Tibial nerve (tissue), 4 donors: ENCODE data around the gene MGST2. TPM values are rescaled to one million over a fixed set of nuclear protein-coding genes. Genes with fewer than 3 reads are reported as not detected.
A peak's percentile ranks its signal among the peaks of the same experiment; 100 is the strongest.

Experiments used
- DNase-seq, 2 donors: peaks; one replicate each; pipeline ENCODE4 v3.0.0-alpha.2; 2019; ENCODE audit warnings: low spot score in 2 of 2
- H3K27ac ChIP-seq, 4 donors: fragments of 200-600 bp; sonication (generic) in 3 of 4; one replicate each; pipeline ENCODE4 v1.5.1; 2017 to 2019; ENCODE audit warnings: mild to moderate bottlenecking in 1 of 4
- H3K27me3 ChIP-seq, 2 donors: fragments of 200-600 bp; sonication (generic) in 1 of 2; one replicate each; pipeline versions ENCODE4 v1.5.1 to v1.6.0; 2017 to 2019
- H3K36me3 ChIP-seq, 3 donors: fragments of 200-600 bp; sonication (generic); one replicate each; pipeline ENCODE4 v1.5.1; 2018 to 2019
- H3K4me1 ChIP-seq, 4 donors: fragments of 200-600 bp; sonication (generic) in 3 of 4; one replicate each; pipeline ENCODE4 v1.5.1; 2017 to 2019
- H3K4me3 ChIP-seq, 4 donors: fragments of 200-600 bp; sonication (generic) in 3 of 4; one replicate each; pipeline ENCODE4 v1.5.1; 2017 to 2019; ENCODE audit warnings: mild to moderate bottlenecking in 1 of 4, moderate library complexity in 1 of 4
- H3K9me3 ChIP-seq, 4 donors: fragments of 200-600 bp; sonication (generic) in 3 of 4; one replicate each; pipeline ENCODE4 v1.5.1; 2017 to 2019
- EP300 ChIP-seq, 2 donors: sonication (generic); formaldehyde crosslinking; IDR thresholded peaks; one replicate each; pipeline ENCODE4 v1.6.1; 2017; ENCODE audit warnings: antibody characterized with exemption in 2 of 2, mild to moderate bottlenecking in 1 of 2
- POLR2A ChIP-seq, 2 donors: fragments of 450-650 bp; IDR thresholded peaks; one replicate each; pipeline ENCODE4 v1.6.1; 2017; ENCODE audit warnings: antibody characterized with exemption in 2 of 2, mild to moderate bottlenecking in 2 of 2, moderate library complexity in 2 of 2
- WGBS, 2 donors: methylation state at CpG; one replicate each; pipeline ENCODE4 v1.1.5; 2018; 5-methylcytosine and 5-hydroxymethylcytosine counted together
- total RNA-seq, 4 donors: library from RNA; depleted of rRNA; stranded (reverse); fragments of >200 nt; gene quantifications; one replicate each; pipeline ENCODE4 v1.1.0, GENCODE V29; 2016
- TF ChIP-seq, protein P1 (sequence below), 5 experiments: fragments of 200-600 bp in 3 of 5; fragments of 450-650 bp in 2 of 5; sonication (generic) in 3 of 5; IDR thresholded peaks; one replicate each; pipeline ENCODE4 v1.5.1; 2016 to 2019; ENCODE audit warnings: antibody characterized with exemption in 5 of 5, mild to moderate bottlenecking in 3 of 5, moderate library complexity in 2 of 5

Gene MGST2
- total RNA-seq, 4 donors from 2014 or later = 12.2 to 27.3 (median 26.8) TPM

DNA sequence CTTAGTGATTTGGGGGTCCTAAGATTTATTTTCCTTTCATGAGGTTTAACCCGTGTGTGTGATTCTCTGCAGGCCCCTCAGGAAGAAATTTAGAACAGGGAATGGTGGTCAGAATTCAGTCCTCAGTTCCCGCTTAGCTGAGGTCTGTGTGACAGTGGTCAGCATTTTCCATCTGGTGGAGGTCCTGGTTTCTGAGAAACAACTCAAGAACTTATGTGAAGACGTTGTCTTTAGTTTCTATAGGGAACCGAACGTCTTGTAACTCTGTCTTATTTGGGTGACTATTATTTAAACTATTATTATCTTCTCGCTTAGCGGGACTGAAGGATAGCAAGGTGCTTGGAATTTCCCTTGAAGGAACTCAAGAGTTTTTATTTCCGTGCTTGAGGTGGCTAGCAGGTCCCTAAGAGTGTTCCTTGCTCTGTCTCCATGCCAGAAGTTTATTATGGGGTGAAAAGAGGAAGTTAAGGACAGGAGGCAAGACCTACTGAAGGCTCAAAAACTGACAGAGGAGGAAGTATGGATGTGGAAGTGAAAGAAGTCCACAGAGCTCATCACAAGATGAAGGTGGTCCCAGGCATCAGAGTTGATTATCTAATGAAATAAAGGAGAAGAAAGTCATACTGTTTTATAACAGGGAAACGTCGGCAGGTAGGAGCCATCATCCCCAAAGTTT lies 9.4 kb downstream of the MGST2 start:
- WGBS, 2 donors = 88 to 93% methylated on average over 10 of the region's 10 CpGs
- no peak for DNase-seq
- H3K9me3 ChIP-seq = no peaks in the 10 kb centered on the region

DNA sequence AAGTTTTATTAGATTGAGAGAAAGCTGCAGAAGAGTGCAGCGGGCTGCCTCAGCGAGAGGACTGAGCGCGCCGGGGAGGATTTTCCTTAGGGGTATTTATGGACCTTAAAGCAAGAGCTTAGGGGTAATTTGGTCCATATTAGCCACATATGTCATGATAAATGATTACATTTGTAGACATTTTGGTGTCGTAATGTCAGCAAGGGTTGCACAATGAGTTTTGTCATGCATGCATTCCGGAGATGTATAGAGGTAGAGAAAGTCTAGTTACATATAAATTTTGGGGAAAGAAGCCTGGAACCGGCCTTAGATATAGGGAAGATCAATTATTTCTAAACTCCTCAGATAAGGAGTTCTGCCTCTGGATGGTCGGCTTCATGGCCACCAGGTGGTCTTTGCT lies 10.0 kb downstream of the MGST2 start:
- Histone ChIP-seq H3K27me3 (no peaks in the 10 kb centered on the region), H3K27ac (no peak overlapping the region), H3K36me3 (peaks cover 0 to 21% (median 0%) of the 10 kb centered on the region in 3 donors), H3K4me1 (no peaks in the 10 kb centered on the region), H3K9me3 (no peaks in the 10 kb centered on the region), H3K4me3 (no peak overlapping the region)
- TF ChIP-seq POLR2A (IDR thresholded peaks at IDR 0.05) (no peak), EP300 (IDR thresholded peaks at IDR 0.05) (no peak)
- TF ChIP-seq, protein P1, sequence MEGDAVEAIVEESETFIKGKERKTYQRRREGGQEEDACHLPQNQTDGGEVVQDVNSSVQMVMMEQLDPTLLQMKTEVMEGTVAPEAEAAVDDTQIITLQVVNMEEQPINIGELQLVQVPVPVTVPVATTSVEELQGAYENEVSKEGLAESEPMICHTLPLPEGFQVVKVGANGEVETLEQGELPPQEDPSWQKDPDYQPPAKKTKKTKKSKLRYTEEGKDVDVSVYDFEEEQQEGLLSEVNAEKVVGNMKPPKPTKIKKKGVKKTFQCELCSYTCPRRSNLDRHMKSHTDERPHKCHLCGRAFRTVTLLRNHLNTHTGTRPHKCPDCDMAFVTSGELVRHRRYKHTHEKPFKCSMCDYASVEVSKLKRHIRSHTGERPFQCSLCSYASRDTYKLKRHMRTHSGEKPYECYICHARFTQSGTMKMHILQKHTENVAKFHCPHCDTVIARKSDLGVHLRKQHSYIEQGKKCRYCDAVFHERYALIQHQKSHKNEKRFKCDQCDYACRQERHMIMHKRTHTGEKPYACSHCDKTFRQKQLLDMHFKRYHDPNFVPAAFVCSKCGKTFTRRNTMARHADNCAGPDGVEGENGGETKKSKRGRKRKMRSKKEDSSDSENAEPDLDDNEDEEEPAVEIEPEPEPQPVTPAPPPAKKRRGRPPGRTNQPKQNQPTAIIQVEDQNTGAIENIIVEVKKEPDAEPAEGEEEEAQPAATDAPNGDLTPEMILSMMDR (IDR thresholded peaks at IDR 0.05) = no peak
- 90 to 92% methylated on average over 9 of the region's 9 CpGs for WGBS, 2 donors
- DNase-seq = no peak

More for the DNA sequence above, 9.4 kb downstream of the MGST2 start:
- Histone ChIP-seq H3K36me3 (peaks cover 0 to 21% (median 0%) of the 10 kb centered on the region in 3 donors), H3K27ac (no peak overlapping the region), H3K4me1 (no peaks in the 10 kb centered on the region), H3K4me3 (no peak overlapping the region), H3K27me3 (no peaks in the 10 kb centered on the region)
- TF ChIP-seq POLR2A (IDR thresholded peaks at IDR 0.05) = no peak
- peak in 1 of 2 donors; percentile 31 for TF ChIP-seq EP300 (IDR thresholded peaks at IDR 0.05)
- TF ChIP-seq, protein P1 (IDR thresholded peaks at IDR 0.05) = no peak

DNA sequence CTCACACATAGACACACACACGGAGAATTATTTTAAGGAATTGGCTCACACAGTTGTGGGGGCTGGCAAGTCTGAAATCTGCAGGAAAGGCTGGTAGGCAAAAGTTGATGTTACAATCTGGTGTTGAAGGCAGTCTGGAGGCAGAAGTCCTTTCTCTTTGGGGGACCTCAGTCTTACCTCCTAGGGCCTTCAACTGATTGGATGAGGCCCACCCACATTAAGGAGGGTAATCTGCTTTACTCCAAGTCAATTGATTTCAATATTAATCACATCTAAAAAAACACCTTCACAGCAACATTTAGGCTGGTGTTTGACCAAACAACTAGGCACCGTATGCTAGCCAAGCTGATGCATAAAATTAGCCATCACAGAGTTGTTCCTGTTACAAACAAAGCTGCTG lies 10.7 kb downstream of the MGST2 start:
- TF ChIP-seq EP300 (IDR thresholded peaks at IDR 0.05) (no peak), POLR2A (IDR thresholded peaks at IDR 0.05) (no peak)
- TF ChIP-seq, protein P1 (IDR thresholded peaks at IDR 0.05) = no peak
- Histone ChIP-seq H3K9me3 (no peaks in the 10 kb centered on the region), H3K27ac (no peak overlapping the region)

DNA sequence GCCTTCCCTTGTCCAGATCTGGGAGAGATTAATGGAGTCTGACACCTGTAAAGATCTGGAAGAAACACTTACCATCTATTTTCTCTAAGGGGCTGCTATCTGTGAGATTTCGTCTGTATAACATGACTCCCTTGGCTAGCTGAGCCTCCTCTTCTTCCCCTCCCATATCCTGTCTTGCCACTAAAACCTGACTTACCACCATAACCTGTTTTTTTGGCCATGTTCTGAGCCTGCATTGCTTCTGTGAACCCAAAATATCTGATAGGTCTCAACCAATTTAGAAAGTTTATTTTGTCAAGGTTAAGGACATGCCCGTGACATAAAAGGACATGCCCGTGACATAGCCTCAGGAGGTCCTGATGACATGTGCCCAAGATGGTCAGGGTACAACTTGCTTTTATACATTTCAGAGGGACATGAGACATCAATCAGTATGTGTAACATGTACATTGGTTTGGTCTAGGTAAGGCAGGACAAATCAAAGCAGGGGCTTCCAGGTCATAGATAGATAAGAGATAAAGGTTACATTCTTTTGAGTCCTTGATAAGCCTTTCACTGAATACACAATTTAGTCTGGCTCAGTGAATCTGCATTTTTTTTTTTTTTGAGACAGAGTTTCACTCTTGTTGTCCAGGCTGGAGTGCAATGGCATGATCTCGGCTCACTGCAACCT lies 11.4 kb downstream of the MGST2 start:
- H3K9me3 ChIP-seq = no peaks in the 10 kb centered on the region
- no peak overlapping the region for H3K4me3 ChIP-seq
- H3K36me3 ChIP-seq = peaks cover 0 to 21% (median 0%) of the 10 kb centered on the region in 3 donors
- no peaks in the 10 kb centered on the region for H3K4me1 ChIP-seq
- no peak for DNase-seq
- H3K27me3 ChIP-seq = no peaks in the 10 kb centered on the region
- H3K27ac ChIP-seq = no peak overlapping the region
- no peak for TF ChIP-seq EP300 (IDR thresholded peaks at IDR 0.05)
- TF ChIP-seq POLR2A (IDR thresholded peaks at IDR 0.05) = no peak
- TF ChIP-seq, protein P1 (IDR thresholded peaks at IDR 0.05) = no peak
- 86 to 93% methylated on average over 4 of the region's 4 CpGs for WGBS, 2 donors

More for the DNA sequence above, 10.7 kb downstream of the MGST2 start:
- WGBS, 2 donors = 80 to 93% methylated on average over 2 of the region's 2 CpGs
- Histone ChIP-seq H3K27me3 (no peaks in the 10 kb centered on the region), H3K4me1 (no peaks in the 10 kb centered on the region), H3K4me3 (no peak overlapping the region), H3K36me3 (peaks cover 0 to 21% (median 0%) of the 10 kb centered on the region in 3 donors)
- no peak for DNase-seq

DNA sequence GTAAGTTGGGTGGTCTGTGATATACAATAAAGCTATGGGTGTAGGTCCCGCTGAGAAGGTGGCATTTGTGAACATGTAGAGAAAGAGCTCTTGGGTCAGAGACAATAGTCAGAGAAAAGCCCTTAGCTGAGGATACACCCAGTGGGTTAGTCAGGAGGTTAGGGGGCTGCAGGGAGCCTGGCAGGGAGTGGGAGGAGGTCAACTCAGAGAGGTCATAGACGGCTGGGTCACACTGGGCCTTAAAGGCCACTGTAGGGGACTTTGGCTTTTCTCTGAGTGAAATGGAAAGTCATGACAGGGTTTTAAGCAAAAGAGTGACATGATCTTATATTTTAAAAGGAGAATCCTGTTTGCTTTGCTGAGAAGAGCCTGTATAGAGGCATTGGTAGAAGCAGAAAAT lies 16.7 kb downstream of the MGST2 start:
- 43 to 53% methylated on average over 2 of the region's 2 CpGs for WGBS, 2 donors
- DNase-seq = no peak
- H3K27me3 ChIP-seq = no peaks in the 10 kb centered on the region
- peaks cover 0 to 30% (median 0%) of the 10 kb centered on the region in 3 donors for H3K36me3 ChIP-seq
- peaks cover 0 to 11% (median 5%) of the 10 kb centered on the region in 4 donors for H3K4me1 ChIP-seq
- H3K9me3 ChIP-seq = no peaks in the 10 kb centered on the region
- no peak overlapping the region for H3K27ac ChIP-seq
- no peak overlapping the region for H3K4me3 ChIP-seq
- TF ChIP-seq, protein P1 (IDR thresholded peaks at IDR 0.05) = no peak
- TF ChIP-seq POLR2A (IDR thresholded peaks at IDR 0.05) = no peak
- no peak for TF ChIP-seq EP300 (IDR thresholded peaks at IDR 0.05)
